ENCODE data around the gene ZNF433.
A peak's percentile ranks its signal among the peaks of the same experiment; 100 is the strongest.
"Not testable (repeated sequence)": the region's sequence is repeated elsewhere in the genome, so short reads cannot be mapped to it uniquely, and the experiment has no call there.

ZNF433 gene

GRCh38 chr19:12035220-12036172 is at the start of gene ZNF433:
Gene ZNF433, minus strand, starts transcription at chr19:12035679. Its CDS starts 140 bp downstream, at chr19:12035539.
- DNase-seq: peak; percentile 60

GRCh38 chr19:12083336-12083735 is 47.9 kb upstream of the ZNF433 start:
- DNase-seq: not testable (repeated sequence)

GRCh38 chr19:12077375-12077774 is 41.9 kb upstream of the ZNF433 start:
- DNase-seq: no peak

GRCh38 chr19:12076331-12076730 is 40.9 kb upstream of the ZNF433 start:
- not testable (repeated sequence) for DNase-seq

- DNase-seq: no peak
Observed at GRCh38 chr19:12075538-12076139, 40.2 kb upstream of the ZNF433 start.

- peak; percentile 67 for DNase-seq
Observed at GRCh38 chr19:12064590-12065538, 29.4 kb upstream of the ZNF433 start, which contains the start of gene ZNF844. Gene ZNF844, plus strand, starts transcription at chr19:12064731. Its CDS starts 143 bp downstream, at chr19:12064874.

GRCh38 chr19:12055784-12056183 is 20.3 kb upstream of the ZNF433 start:
- DNase-seq: no peak

GRCh38 chr19:12052497-12053169 is 17.2 kb upstream of the ZNF433 start, which contains the start of gene ZNF878:
Gene ZNF878, minus strand, starts transcription at chr19:12052961. Its CDS starts 160 bp downstream, at chr19:12052801.
- peak; percentile 40 for DNase-seq

GRCh38 chr19:12052091-12052496 is 16.6 kb upstream of the ZNF433 start:
- no peak for DNase-seq

- no peak for DNase-seq
Observed at GRCh38 chr19:12047868-12048267, 12.4 kb upstream of the ZNF433 start.

- no peak for DNase-seq
Observed at GRCh38 chr19:12043752-12044422, 8.4 kb upstream of the ZNF433 start.

- no peak for DNase-seq
Observed at GRCh38 chr19:12042893-12043292, 7.4 kb upstream of the ZNF433 start.

GRCh38 chr19:12034620-12035019 is 859 bp downstream of the ZNF433 start:
- no peak for DNase-seq

- no peak for DNase-seq
Observed at GRCh38 chr19:12034198-12034597, 1.3 kb downstream of the ZNF433 start.

GRCh38 chr19:12015753-12016116 is 19.7 kb downstream of the ZNF433 start:
- no peak for DNase-seq

- no peak for DNase-seq
Observed at GRCh38 chr19:12015015-12015752, 20.3 kb downstream of the ZNF433 start.

- no peak for DNase-seq
Observed at GRCh38 chr19:12000152-12000981, 35.1 kb downstream of the ZNF433 start.

- DNase-seq: no peak
Observed at GRCh38 chr19:11995174-11995573, 40.3 kb downstream of the ZNF433 start.

- DNase-seq: not testable (repeated sequence)
Observed at GRCh38 chr19:11991921-11992320, 43.6 kb downstream of the ZNF433 start.

GRCh38 chr19:11989112-11989456 is 46.4 kb downstream of the ZNF433 start:
- DNase-seq: no peak

Measured in activated T-cell treated with anti-CD3 and anti-CD28 coated beads, Interleukin-2, amount 50 U/mL, for 1 hour (primary cell).